LNCaP clone FGC (cell line): Measurements from ENCODE around the gene ASAP2.

ENCODE experiments used
- DNase-seq: peaks from one replicate; pipeline ENCODE4 v3.0.0-alpha.2; 2011; ENCODE audit warnings: low read depth
- H3K4me3 ChIP-seq: 2 replicates; pipeline ENCODE4 v1.5.1; 2011; ENCODE audit warnings: mild to moderate bottlenecking, low read depth, low read length, control low read depth
- TF ChIP-seq, protein P1 (sequence below): IDR thresholded peaks from 2 replicates; pipeline ENCODE4 v1.5.1; 2012; ENCODE audit warnings: mild to moderate bottlenecking; ENCODE audit not compliant: control insufficient read depth, insufficient read depth; ENCODE audit errors: extremely low read depth

Gene ASAP2

DNA sequence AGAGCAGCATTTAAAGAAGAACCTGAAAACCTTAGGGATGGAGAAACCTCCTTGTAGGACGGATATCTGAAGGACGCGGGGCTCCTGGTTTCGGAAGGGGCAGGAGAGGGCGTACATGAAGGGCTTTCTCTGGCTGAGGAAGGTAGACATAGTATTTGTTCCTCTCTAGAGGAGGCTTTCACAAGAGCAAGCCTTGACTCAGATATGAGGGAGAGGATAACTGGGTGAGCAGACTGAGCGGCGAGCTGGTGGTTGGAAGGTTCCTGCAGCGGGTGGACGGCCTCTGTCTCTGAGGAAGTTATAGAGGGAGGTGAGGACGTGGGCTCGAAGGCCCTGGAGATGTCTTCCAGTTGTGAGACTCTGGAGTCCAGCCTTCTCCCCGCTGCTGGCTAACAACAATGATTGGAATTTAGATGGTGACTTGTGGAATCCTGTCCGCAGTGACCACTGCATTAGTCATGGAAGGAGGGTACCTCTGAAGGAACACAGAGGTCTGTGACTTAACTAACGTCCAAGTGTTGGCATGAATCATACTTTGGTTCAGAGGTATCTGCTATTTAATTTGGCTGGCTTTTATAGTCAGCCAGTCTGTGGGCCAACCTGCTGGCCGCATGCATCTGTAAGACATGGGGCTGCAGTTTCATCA, 80.9 kb downstream of the ASAP2 start:
- DNase-seq = peak; percentile 14

GRCh38 chr2:9288233-9288632, 81.6 kb downstream of the ASAP2 start:
- H3K4me3 ChIP-seq = no peak overlapping the region

More for the DNA sequence above, 80.9 kb downstream of the ASAP2 start:
- 0 out of 2 replicates have a peak overlapping the region, but pooled peaks have one; percentile 11 for H3K4me3 ChIP-seq
- TF ChIP-seq, protein P1, sequence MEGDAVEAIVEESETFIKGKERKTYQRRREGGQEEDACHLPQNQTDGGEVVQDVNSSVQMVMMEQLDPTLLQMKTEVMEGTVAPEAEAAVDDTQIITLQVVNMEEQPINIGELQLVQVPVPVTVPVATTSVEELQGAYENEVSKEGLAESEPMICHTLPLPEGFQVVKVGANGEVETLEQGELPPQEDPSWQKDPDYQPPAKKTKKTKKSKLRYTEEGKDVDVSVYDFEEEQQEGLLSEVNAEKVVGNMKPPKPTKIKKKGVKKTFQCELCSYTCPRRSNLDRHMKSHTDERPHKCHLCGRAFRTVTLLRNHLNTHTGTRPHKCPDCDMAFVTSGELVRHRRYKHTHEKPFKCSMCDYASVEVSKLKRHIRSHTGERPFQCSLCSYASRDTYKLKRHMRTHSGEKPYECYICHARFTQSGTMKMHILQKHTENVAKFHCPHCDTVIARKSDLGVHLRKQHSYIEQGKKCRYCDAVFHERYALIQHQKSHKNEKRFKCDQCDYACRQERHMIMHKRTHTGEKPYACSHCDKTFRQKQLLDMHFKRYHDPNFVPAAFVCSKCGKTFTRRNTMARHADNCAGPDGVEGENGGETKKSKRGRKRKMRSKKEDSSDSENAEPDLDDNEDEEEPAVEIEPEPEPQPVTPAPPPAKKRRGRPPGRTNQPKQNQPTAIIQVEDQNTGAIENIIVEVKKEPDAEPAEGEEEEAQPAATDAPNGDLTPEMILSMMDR = no peak

GRCh38 chr2:9288681-9289338, 82.2 kb downstream of the ASAP2 start:
- TF ChIP-seq, protein P1 = no peak
- no peak overlapping the region for H3K4me3 ChIP-seq
- no peak for DNase-seq

More at GRCh38 chr2:9288233-9288632, 81.6 kb downstream of the ASAP2 start:
- TF ChIP-seq, protein P1 = no peak
- no peak for DNase-seq

GRCh38 chr2:9291331-9291730, 84.7 kb downstream of the ASAP2 start:
- TF ChIP-seq, protein P1 = no peak
- H3K4me3 ChIP-seq = no peak overlapping the region
- no peak for DNase-seq

GRCh38 chr2:9291866-9292265, 85.3 kb downstream of the ASAP2 start:
- TF ChIP-seq, protein P1 = no peak
- no peak overlapping the region for H3K4me3 ChIP-seq
- no peak for DNase-seq

DNA sequence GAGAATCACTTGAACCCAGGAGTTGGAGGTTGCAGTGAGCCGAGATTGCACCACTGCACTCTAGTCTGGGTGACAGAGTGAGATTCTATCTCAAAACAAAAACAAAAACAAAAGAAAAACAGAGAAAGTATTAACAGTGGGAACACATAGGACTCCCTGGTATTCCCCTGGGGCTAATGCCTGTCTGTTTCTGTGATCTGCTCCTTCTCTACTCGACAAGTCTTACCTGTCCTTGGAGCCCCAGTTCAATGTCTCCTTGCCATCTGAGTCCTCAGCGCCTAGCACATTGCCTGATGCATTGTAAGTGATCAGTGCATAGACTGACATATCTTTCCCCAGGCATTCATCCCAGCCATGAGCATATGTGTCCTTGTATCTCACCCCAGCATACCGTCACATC, 85.8 kb downstream of the ASAP2 start:
- no peak for DNase-seq
- H3K4me3 ChIP-seq = no peak overlapping the region
- TF ChIP-seq, protein P1 = no peak
